Measurements from ENCODE around the gene IQSEC1.

The IQSEC1 gene

DNA sequence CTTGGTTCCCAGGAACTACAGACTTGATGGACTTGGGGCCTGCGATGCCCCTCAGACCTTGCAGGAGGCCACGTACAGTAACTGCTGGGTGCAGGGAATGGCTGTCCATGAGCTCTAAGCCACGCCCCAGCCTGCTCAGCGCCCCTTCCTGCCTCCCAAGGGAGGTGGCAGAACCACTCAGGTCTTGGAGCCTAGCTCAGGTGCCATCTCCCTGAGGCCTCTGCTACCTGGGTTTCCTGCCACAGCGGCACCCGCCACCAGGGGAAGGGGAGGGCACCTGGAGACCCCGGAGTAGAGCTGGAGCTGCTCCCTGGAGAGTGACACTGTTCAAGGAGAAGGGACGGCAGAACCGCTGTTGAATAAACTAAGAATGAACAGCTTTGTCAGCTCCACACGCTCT lies 154.0 kb downstream of the IQSEC1 start:
- no peak for DNase-seq (ENCODE audit: low spot score)
- in situ Hi-C loops (cut with MboI; ENCODE audit: low pct_unique_long_range_greater_than_20kb, low sequenced_read_pairs, unreplicated experiment), result no loop called here
- TF ChIP-seq, protein P1, sequence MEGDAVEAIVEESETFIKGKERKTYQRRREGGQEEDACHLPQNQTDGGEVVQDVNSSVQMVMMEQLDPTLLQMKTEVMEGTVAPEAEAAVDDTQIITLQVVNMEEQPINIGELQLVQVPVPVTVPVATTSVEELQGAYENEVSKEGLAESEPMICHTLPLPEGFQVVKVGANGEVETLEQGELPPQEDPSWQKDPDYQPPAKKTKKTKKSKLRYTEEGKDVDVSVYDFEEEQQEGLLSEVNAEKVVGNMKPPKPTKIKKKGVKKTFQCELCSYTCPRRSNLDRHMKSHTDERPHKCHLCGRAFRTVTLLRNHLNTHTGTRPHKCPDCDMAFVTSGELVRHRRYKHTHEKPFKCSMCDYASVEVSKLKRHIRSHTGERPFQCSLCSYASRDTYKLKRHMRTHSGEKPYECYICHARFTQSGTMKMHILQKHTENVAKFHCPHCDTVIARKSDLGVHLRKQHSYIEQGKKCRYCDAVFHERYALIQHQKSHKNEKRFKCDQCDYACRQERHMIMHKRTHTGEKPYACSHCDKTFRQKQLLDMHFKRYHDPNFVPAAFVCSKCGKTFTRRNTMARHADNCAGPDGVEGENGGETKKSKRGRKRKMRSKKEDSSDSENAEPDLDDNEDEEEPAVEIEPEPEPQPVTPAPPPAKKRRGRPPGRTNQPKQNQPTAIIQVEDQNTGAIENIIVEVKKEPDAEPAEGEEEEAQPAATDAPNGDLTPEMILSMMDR (IDR thresholded peaks at IDR 0.05; ENCODE audit: extremely low read depth, insufficient read depth, missing control alignments), result no peak

DNA sequence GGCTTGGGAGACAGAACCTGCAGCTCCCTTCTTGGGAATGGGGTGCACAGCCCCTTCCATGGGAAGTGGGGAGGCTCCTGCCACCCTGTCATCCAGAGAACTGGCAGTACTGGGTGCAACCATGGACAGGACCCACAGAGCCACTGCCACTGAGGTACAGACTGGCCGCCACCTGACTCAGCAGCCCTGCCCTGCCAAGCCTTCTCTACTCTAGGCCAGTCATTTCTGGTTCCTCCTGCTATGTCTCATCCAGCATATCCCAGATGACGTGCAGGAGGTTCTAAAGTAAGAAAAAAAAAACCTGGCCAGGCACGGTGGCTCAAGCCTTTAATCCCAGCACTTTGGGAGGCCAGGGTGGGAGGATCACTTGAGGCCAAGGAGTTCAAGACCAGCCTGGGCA lies 155.0 kb downstream of the IQSEC1 start:
- TF ChIP-seq, protein P1 (IDR thresholded peaks at IDR 0.05; ENCODE audit: extremely low read depth, insufficient read depth, missing control alignments), result no peak
- in situ Hi-C loops (cut with MboI; ENCODE audit: low pct_unique_long_range_greater_than_20kb, low sequenced_read_pairs, unreplicated experiment), result no loop called here
- DNase-seq (ENCODE audit: low spot score), result no peak

DNA sequence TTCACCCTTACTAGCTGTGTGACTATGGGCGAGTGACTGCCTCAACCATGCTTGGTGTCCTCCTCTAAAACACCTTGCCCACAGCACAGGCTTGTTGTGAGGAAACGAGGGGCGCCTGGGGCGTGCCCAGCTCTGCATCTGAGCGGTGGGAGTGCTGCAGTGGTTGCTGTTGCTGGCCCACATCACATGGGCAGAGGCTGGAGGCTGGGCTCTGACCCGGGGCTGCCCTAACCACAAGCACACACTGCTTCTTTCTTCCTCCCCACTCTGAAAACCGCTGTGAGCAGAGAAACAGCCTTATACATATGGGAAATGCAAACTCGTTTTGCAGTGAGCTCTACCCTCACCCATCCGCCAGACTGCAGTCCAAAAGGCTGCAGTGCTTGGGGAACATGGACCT lies 157.1 kb downstream of the IQSEC1 start:
- peak; percentile 63 for DNase-seq (ENCODE audit: low spot score)
- in situ Hi-C loops (cut with MboI; ENCODE audit: low pct_unique_long_range_greater_than_20kb, low sequenced_read_pairs, unreplicated experiment), result no loop called here
- TF ChIP-seq, protein P1 (IDR thresholded peaks at IDR 0.05; ENCODE audit: extremely low read depth, insufficient read depth, missing control alignments), result no peak

DNA sequence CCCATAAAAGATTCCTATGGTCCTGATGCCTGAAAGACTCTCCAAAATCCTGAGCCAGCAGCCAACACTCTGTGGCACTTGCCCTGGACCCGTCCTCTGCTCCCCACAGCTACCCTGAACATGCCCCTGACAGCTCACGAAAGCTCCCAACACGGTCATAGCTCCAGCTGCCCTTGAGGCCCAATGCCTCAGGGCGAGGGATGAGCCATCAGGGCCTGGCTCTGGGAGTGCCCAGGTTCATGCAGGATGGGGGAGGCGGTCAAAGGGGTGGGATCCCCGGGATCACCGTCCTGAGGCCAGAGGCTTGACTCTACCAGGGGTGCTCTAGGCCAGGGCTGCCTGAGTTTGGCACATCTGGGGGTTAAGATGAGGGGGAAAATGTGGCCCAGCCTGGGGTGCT lies 159.1 kb downstream of the IQSEC1 start:
- TF ChIP-seq, protein P1 (IDR thresholded peaks at IDR 0.05; ENCODE audit: extremely low read depth, insufficient read depth, missing control alignments), result no peak
- in situ Hi-C loops (cut with MboI; ENCODE audit: low pct_unique_long_range_greater_than_20kb, low sequenced_read_pairs, unreplicated experiment), result no loop called here
- no peak for DNase-seq (ENCODE audit: low spot score)

DNA sequence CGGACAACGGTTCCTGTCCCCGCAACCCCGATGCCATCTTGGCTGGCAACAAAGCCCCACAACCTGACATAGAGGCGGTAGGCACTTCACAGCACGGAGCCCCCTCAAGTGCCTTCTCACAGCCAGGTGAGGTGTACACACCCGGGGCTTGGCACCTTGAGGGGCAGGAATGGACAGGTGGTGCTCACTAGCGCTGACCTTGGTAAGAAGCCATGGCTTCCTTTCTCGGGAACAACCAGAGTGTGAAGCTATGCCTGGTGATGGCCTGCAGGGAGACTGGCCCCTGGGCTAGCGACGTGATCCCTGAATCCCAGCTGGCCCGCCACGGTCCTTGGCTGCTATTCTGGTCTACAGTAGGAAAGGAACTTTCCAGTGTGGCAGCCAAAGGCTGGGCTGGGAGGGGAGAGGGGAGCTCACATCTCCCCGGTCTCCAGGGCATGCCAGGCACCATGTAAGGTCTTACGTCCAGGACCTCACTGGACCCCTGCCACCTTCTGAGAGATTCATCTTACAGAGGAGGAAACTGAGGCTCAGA lies 161.3 kb downstream of the IQSEC1 start:
- in situ Hi-C loops (cut with MboI; ENCODE audit: low pct_unique_long_range_greater_than_20kb, low sequenced_read_pairs, unreplicated experiment), result no loop called here
- DNase-seq (ENCODE audit: low spot score), result no peak
- TF ChIP-seq, protein P1 (IDR thresholded peaks at IDR 0.05; ENCODE audit: extremely low read depth, insufficient read depth, missing control alignments), result no peak

DNA sequence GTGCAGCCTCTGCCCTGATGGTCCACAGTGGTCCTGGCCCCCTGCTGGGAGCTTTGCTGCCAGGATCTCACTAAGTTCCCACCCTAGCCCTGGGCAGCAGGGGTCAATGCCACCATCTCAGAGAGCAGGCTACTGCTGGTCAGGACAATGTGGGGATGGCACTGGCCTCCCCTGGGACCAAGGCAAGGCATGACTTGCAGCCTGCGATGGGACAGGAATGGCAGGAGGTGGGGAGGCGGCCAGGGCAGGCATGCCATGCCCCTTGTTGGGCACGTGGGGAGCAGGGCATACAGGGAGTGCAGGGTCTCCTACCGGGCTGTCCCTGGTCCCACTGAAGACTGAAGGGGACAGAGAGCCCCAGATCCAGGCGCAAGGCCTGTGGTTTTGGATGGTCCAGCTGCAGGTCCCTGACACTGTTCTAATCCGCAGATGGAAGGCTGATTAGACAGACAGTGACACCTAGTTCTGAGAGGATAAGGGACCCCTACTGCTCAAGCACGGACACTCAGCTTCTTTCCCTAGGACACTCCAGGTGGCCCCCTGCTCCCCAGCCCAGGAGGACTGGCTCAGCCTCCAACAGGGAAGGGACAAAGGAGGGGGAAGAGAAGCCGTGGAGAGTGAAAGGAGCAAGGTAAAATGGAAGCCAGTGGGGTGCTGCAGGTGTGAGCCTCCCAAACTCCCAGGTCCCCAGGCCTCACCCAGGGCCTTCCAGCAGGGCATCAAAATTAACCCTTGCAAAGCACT lies 162.7 kb downstream of the IQSEC1 start:
- TF ChIP-seq, protein P1 (IDR thresholded peaks at IDR 0.05; ENCODE audit: extremely low read depth, insufficient read depth, missing control alignments), result no peak
- in situ Hi-C loops (cut with MboI; ENCODE audit: low pct_unique_long_range_greater_than_20kb, low sequenced_read_pairs, unreplicated experiment), result no loop called here

More for the DNA sequence above, 162.7 kb downstream of the IQSEC1 start:
- DNase-seq (ENCODE audit: low spot score), result no peak
